DND-41 (cell line): ENCODE data around the gene PAPSS2.

Experiments
- EZH2 ChIP-seq: IDR thresholded peaks from 3 replicates; pipeline ENCODE4 v1.6.1; 2012; ENCODE audit warnings: borderline replicate concordance, low read depth, mild to moderate bottlenecking, moderate library complexity, low read length, inconsistent platforms; ENCODE audit not compliant: severe bottlenecking
- TF ChIP-seq, protein P1 (sequence below): IDR thresholded peaks from 2 replicates; pipeline ENCODE4 v1.5.1; 2012; ENCODE audit warnings: borderline replicate concordance, low read length, moderate library complexity, mild to moderate bottlenecking; ENCODE audit not compliant: poor library complexity, severe bottlenecking; ENCODE audit errors: extremely low read depth

DNA sequence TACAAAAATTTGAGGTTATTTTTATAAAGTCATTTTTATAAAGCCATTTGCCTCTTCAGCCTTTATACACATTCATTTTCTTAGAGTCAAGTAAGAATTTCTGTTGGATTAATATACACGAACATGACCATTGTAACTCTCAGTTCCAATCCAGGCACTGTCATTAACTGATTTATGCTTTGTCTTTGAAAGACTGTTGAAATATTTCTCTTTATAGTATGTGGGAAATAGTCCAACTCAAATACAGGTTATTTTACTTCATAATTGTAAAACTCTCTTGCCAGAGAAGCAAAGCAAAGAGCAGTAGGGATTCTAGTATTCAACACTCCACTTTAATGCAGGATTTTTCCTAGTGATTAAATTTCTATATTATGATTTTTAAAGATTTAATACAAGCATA, 36.5 kb upstream of the PAPSS2 start:
- TF ChIP-seq, protein P1, sequence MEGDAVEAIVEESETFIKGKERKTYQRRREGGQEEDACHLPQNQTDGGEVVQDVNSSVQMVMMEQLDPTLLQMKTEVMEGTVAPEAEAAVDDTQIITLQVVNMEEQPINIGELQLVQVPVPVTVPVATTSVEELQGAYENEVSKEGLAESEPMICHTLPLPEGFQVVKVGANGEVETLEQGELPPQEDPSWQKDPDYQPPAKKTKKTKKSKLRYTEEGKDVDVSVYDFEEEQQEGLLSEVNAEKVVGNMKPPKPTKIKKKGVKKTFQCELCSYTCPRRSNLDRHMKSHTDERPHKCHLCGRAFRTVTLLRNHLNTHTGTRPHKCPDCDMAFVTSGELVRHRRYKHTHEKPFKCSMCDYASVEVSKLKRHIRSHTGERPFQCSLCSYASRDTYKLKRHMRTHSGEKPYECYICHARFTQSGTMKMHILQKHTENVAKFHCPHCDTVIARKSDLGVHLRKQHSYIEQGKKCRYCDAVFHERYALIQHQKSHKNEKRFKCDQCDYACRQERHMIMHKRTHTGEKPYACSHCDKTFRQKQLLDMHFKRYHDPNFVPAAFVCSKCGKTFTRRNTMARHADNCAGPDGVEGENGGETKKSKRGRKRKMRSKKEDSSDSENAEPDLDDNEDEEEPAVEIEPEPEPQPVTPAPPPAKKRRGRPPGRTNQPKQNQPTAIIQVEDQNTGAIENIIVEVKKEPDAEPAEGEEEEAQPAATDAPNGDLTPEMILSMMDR = no peak
- TF ChIP-seq EZH2 = no peak
